ENCODE measurements around the gene RUBCNL.

The RUBCNL gene

GRCh38 chr13:46341112-46341711 is 45.8 kb downstream of the RUBCNL start:
- peak; percentile 60 for DNase-seq (ENCODE audit: low spot score)

- DNase-seq (ENCODE audit: low spot score): no peak
These were observed 46.4 kb downstream of the RUBCNL start for GRCh38 chr13:46340631-46341111.

DNA sequence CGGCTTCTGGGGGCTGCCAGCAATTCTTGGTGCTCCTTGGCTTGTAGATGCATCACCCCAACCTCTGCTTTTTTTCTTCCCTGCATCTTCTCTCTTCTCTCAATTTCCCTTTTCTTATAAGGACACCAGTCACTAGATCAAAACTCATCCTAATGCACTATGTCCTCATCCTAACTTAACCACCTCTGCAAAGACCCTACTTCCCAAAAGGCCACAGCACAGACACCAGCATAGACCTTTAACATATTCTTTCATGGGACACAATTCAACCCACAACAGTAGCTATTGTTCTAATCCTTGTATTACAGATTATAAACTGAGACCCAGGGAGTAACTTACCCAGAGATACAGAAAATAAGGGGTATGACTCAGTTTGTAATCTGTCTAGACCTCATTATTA is 47.0 kb downstream of the RUBCNL start:
- no peak for DNase-seq (ENCODE audit: low spot score)

GRCh38 chr13:46339035-46339666 is 47.9 kb downstream of the RUBCNL start:
- peak; percentile 36 for DNase-seq (ENCODE audit: low spot score)

DNA sequence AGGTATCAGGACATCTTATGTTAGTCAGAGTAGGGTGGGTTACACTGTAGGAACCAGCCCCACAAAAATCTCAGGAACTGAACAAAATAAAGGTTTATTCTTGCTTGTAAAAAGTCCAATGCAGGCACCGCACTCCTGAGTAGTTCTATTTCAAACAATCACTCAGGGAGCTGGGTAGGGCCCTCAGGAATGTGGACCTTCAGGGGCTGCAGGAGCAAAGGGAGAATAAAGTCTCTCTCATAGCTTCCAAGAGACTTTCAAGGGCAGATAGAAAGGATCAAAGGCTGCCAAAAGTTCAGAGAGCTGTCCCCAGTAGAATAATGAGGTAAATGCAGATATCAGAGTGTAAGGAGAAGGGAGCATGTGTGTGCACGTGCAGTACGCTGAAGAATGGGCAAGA is 49.4 kb downstream of the RUBCNL start:
- no peak for DNase-seq (ENCODE audit: low spot score)

- no peak for DNase-seq (ENCODE audit: low spot score)
These were observed 52.8 kb downstream of the RUBCNL start for GRCh38 chr13:46334035-46334822.

- no peak for DNase-seq (ENCODE audit: low spot score)
These were observed 54.3 kb downstream of the RUBCNL start for GRCh38 chr13:46332772-46333171.

GRCh38 chr13:46329624-46330023 is 57.4 kb downstream of the RUBCNL start:
- no peak for DNase-seq (ENCODE audit: low spot score)

GRCh38 chr13:46327246-46327645 is 59.8 kb downstream of the RUBCNL start:
- no peak for DNase-seq (ENCODE audit: low spot score)

GRCh38 chr13:46324976-46325375 is 62.1 kb downstream of the RUBCNL start:
- peak; percentile 29 for DNase-seq (ENCODE audit: low spot score)

- DNase-seq (ENCODE audit: low spot score): peak; percentile 78
These were observed 65.4 kb downstream of the RUBCNL start for GRCh38 chr13:46321494-46322225.

- no peak for DNase-seq (ENCODE audit: low spot score)
These were observed 66.2 kb downstream of the RUBCNL start for GRCh38 chr13:46320821-46321220.

DNA sequence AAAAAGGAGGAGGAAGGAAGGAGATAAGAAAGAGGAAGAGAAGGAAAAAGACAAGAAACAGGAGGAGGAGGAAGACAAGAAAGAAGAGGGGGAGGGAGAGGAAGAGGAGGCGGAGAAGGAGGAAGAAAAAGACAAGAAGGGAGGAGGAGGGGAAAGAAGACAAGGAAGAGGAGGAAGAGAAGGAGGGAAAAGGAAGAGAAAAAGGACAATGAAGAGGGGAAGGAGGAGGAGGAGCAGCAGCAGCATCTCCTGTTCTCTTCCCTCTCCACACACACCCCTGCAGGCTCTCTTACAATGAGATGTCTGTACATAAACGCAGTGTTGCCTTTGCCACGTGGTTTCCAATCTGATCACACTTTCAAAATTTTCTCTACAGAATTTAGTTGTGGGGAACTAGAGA is 66.6 kb downstream of the RUBCNL start:
- no peak for DNase-seq (ENCODE audit: low spot score)

GRCh38 chr13:46318986-46319385 is 68.1 kb downstream of the RUBCNL start:
- no peak for DNase-seq (ENCODE audit: low spot score)

DNA sequence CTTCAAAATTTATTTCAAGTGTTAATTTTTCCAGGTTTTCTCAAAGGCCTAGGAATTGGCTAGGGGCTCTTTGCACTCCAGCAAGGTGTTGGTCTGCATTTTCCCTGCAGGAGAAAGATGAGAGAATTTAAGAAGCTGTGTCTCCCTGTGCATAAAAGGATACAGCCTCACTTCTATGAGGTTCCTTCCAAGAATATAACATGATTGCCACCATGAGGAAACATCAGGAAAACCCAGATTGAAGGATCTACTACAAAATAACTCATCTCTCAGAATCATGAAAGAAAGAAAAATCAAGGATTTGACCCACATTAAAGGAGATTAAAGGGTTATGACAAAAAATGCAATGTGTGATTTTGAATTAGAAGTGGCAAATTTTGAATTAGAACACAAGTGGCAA is 69.9 kb downstream of the RUBCNL start:
- DNase-seq (ENCODE audit: low spot score): peak; percentile 26

GRCh38 chr13:46315491-46316075 is 71.5 kb downstream of the RUBCNL start:
- DNase-seq (ENCODE audit: low spot score): no peak

DNA sequence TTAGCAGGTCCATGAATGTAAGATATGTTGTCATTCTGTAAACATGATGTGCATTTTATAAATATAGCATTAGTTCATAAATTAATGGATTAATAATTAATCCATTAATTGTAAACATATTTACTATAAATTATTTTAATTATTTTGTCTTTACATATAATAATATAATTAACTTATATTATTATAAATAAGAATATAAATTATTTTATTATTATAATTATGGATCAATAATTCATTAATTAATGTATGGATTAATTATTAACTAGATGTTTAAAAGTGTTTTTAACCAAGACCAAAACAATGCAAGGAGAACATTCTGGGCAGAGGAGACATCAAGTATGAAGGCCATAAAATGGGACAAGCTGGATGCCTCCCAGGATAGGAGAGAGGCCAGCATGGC is 72.0 kb downstream of the RUBCNL start:
- no peak for DNase-seq (ENCODE audit: low spot score)

DNA sequence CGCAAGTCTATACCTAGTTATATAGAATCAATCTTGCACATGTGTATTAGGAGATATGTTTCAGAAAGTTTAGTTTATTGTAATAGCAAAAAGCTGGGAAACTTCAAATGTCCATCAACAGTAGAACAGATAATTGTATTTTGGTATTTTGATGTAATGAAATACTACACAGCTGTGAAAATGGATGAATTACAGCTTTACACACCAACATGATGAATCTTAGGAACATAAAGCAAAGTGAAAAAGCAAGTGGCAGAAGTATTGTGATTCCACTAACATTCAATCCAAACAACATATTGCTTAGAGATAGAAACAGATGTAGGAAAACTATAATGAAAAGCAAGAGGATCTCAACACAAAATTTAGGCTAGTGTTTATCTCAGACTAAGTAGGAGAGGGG is 72.5 kb downstream of the RUBCNL start:
- no peak for DNase-seq (ENCODE audit: low spot score)

GRCh38 chr13:46313432-46314257 is 73.4 kb downstream of the RUBCNL start:
- DNase-seq (ENCODE audit: low spot score): no peak

DNA sequence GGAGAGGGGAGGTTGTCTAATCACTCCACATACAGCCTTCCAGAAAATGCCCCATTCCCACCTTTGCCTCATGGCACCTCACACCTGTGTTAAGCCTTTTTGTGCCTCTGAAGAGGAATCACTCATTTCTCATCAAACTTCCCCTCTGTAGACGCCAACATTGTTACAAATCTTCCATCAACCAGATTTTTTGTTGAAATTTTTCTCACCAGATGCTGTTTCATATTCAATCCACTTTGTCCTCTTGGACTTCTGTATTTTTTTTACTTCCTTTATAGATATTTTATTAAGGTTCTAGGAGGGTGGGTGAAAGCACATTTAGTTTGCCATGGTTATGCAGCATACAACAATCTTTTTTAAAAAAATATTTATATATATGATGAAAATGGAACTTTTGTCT is 74.0 kb downstream of the RUBCNL start:
- no peak for DNase-seq (ENCODE audit: low spot score)

- no peak for DNase-seq (ENCODE audit: low spot score)
These were observed 75.8 kb downstream of the RUBCNL start for GRCh38 chr13:46311217-46311616.
